OCI-LY3 (cell line): ENCODE data around the gene NUP88.

Experiments
- EZH2phosphoT487 ChIP-seq: fragments of 200-600 bp; shearing (Covaris generic); IDR thresholded peaks from 2 replicates; pipeline ENCODE4 v1.6.1; 2018; ENCODE audit warnings: antibody characterized with exemption, mixed run types, low read depth
- TF ChIP-seq, protein P1 (sequence below): fragments of 200-600, 300-600 bp; sonication (generic); IDR thresholded peaks from 2 replicates; pipeline ENCODE4 v1.5.1; 2014; ENCODE audit warnings: antibody characterized with exemption, low read length, low read depth

DNA sequence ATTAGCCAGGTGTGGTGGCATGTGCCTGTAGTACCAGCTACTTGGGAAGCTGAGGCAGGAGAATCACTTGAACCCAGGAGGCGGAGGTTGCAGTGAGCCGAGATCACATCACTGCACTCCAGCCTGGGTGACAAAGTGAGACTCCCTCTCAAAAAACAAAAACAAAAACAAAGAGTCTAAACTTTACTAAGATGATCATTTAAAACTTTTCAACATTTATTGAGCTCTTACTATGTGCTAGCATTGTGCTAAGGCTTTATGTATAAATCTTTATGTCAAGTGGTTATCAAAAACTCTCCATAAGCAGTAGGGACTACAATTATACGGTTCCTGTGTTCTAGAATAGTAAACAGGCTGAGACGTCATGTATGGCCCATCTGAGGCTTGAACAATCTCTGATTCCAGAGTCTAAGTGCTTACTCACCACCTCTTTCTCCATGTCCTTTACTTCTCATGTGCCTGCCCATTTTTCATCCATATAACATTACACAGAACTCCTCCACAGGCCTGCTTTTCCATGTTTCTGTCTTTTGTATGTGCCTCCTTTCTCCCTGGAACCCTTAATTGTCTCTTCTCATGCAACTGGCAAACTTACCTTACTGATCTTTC lies 66.7 kb downstream of the NUP88 start:
- TF ChIP-seq, protein P1, sequence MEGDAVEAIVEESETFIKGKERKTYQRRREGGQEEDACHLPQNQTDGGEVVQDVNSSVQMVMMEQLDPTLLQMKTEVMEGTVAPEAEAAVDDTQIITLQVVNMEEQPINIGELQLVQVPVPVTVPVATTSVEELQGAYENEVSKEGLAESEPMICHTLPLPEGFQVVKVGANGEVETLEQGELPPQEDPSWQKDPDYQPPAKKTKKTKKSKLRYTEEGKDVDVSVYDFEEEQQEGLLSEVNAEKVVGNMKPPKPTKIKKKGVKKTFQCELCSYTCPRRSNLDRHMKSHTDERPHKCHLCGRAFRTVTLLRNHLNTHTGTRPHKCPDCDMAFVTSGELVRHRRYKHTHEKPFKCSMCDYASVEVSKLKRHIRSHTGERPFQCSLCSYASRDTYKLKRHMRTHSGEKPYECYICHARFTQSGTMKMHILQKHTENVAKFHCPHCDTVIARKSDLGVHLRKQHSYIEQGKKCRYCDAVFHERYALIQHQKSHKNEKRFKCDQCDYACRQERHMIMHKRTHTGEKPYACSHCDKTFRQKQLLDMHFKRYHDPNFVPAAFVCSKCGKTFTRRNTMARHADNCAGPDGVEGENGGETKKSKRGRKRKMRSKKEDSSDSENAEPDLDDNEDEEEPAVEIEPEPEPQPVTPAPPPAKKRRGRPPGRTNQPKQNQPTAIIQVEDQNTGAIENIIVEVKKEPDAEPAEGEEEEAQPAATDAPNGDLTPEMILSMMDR: no peak
- TF ChIP-seq EZH2phosphoT487: no peak
